ENCODE results near the gene SYT6.
"Not testable (repeated sequence)": the region's sequence is repeated elsewhere in the genome, so short reads cannot be mapped to it uniquely, and the experiment has no call there.

DNA sequence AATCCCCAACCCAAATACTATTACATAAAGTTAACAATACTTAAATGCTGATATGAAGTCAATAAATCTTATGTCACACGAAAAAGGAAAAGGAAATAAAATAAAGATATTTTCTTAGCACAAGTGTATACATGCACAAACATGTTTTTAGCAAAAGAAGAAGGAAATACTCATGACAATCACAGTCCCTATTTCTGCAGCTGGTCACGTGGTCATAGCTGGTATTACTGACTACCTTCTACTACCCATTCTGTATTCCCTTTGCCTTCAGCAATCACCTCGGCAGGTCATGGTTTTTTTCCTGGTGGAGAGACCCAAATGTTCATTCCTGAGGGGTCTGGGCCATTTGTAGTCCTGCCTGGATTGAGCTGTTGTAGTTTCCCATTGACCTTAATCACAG lies 88.0 kb downstream of the SYT6 start:
- TF ChIP-seq, protein P1, sequence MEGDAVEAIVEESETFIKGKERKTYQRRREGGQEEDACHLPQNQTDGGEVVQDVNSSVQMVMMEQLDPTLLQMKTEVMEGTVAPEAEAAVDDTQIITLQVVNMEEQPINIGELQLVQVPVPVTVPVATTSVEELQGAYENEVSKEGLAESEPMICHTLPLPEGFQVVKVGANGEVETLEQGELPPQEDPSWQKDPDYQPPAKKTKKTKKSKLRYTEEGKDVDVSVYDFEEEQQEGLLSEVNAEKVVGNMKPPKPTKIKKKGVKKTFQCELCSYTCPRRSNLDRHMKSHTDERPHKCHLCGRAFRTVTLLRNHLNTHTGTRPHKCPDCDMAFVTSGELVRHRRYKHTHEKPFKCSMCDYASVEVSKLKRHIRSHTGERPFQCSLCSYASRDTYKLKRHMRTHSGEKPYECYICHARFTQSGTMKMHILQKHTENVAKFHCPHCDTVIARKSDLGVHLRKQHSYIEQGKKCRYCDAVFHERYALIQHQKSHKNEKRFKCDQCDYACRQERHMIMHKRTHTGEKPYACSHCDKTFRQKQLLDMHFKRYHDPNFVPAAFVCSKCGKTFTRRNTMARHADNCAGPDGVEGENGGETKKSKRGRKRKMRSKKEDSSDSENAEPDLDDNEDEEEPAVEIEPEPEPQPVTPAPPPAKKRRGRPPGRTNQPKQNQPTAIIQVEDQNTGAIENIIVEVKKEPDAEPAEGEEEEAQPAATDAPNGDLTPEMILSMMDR (IDR thresholded peaks at IDR 0.05) = not testable (repeated sequence)
- not testable (repeated sequence) for TF ChIP-seq SIN3A (IDR thresholded peaks at IDR 0.05; ENCODE audit: borderline replicate concordance, insufficient read depth, low read depth, low read length); TCF7L2 (IDR thresholded peaks at IDR 0.05; ENCODE audit: low read depth, low read length); POLR2AphosphoS5 (IDR thresholded peaks at IDR 0.05; ENCODE audit: low read depth, low read length)

Measured in Panc1 (cell line).